ENCODE results near the gene HLA-DMA. TPM values are rescaled to one million over a fixed set of nuclear protein-coding genes. Genes with fewer than 3 reads are reported as not detected.
A peak's percentile ranks its signal among the peaks of the same experiment; 100 is the strongest.

Gene HLA-DMA
- total and polyA plus RNA-seq, 2 of the 13 experiments (the other 11 are each of a cell fraction or from before 2014, with no cell fraction given) = 0.70 to 0.71 TPM

DNA sequence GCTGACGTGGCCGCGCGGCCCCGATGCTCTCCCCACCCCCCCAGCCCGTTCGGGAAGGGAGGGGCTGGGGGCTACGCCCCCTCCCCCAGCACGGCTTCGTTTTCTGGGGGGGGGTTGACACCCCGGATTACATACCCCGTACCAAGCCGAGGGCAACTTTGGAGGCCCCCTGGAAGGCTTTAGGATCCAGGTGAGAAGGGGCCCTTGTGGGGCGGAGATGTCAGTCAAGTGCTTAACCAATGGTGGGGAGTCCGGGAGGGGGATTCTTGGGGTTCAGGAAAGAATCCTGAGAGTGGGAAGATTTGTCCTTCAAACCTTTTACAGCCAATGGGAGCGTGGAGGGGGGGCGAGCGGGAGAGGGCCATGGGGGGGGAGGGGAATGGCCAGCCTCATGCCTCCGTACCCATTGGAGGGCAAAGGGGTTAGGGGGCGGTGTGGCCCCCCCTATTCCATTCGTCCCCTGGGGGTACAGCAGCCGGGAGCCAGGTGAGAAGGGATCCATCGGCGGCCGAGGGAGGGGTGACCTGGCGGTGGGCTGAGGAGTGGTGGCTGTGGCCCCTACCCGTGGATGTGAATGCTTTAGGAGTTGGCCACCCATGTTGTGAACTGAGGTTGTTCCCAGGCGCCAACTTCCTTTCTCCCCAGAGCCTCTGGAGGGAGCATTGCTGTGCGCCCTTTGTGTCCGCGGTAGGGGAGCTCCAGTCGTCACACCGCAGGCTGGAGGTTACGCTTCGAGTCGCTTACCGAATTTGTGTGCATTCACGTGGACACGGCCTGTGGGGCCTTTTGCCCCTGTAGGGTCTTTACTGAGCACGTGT, 16.2 kb upstream of the HLA-DMA start (continued):
- TF ChIP-seq, protein P1, sequence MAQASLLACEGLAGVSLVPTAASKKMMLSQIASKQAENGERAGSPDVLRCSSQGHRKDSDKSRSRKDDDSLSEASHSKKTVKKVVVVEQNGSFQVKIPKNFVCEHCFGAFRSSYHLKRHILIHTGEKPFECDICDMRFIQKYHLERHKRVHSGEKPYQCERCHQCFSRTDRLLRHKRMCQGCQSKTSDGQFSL (CRISPR knock-in tag; IDR thresholded peaks at IDR 0.05) = peak; percentile 93
- TF ChIP-seq, protein P2, sequence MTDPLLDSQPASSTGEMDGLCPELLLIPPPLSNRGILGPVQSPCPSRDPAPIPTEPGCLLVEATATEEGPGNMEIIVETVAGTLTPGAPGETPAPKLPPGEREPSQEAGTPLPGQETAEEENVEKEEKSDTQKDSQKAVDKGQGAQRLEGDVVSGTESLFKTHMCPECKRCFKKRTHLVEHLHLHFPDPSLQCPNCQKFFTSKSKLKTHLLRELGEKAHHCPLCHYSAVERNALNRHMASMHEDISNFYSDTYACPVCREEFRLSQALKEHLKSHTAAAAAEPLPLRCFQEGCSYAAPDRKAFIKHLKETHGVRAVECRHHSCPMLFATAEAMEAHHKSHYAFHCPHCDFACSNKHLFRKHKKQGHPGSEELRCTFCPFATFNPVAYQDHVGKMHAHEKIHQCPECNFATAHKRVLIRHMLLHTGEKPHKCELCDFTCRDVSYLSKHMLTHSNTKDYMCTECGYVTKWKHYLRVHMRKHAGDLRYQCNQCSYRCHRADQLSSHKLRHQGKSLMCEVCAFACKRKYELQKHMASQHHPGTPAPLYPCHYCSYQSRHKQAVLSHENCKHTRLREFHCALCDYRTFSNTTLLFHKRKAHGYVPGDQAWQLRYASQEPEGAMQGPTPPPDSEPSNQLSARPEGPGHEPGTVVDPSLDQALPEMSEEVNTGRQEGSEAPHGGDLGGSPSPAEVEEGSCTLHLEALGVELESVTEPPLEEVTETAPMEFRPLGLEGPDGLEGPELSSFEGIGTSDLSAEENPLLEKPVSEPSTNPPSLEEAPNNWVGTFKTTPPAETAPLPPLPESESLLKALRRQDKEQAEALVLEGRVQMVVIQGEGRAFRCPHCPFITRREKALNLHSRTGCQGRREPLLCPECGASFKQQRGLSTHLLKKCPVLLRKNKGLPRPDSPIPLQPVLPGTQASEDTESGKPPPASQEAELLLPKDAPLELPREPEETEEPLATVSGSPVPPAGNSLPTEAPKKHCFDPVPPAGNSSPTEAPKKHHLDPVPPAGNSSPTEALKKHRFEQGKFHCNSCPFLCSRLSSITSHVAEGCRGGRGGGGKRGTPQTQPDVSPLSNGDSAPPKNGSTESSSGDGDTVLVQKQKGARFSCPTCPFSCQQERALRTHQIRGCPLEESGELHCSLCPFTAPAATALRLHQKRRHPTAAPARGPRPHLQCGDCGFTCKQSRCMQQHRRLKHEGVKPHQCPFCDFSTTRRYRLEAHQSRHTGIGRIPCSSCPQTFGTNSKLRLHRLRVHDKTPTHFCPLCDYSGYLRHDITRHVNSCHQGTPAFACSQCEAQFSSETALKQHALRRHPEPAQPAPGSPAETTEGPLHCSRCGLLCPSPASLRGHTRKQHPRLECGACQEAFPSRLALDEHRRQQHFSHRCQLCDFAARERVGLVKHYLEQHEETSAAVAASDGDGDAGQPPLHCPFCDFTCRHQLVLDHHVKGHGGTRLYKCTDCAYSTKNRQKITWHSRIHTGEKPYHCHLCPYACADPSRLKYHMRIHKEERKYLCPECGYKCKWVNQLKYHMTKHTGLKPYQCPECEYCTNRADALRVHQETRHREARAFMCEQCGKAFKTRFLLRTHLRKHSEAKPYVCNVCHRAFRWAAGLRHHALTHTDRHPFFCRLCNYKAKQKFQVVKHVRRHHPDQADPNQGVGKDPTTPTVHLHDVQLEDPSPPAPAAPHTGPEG (CRISPR knock-in tag; IDR thresholded peaks at IDR 0.05) = peak; percentile 57; the same call in 1 of the 2 replicates
- TF ChIP-seq ZNF609 (CRISPR knock-in tag; IDR thresholded peaks at IDR 0.05; ENCODE audit: borderline replicate concordance) (peak; percentile 53; the same call in 1 of the 2 replicates), KLF11 (CRISPR knock-in tag; IDR thresholded peaks at IDR 0.05) (no peak), GABPB1 (CRISPR knock-in tag; IDR thresholded peaks at IDR 0.05) (0 out of 2 replicates have a peak, but pooled peaks have one; percentile 43), ZNF572 (CRISPR knock-in tag; IDR thresholded peaks at IDR 0.05) (peak; percentile 78; the same call in 1 of the 2 replicates), PHF8 (CRISPR knock-in tag; IDR thresholded peaks at IDR 0.05) (peak; percentile 41; the same call in 1 of the 2 replicates), PHF21A (CRISPR knock-in tag; IDR thresholded peaks at IDR 0.05) (no peak)
- TF ChIP-seq, protein P3, sequence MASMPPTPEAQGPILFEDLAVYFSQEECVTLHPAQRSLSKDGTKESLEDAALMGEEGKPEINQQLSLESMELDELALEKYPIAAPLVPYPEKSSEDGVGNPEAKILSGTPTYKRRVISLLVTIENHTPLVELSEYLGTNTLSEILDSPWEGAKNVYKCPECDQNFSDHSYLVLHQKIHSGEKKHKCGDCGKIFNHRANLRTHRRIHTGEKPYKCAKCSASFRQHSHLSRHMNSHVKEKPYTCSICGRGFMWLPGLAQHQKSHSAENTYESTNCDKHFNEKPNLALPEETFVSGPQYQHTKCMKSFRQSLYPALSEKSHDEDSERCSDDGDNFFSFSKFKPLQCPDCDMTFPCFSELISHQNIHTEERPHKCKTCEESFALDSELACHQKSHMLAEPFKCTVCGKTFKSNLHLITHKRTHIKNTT (CRISPR knock-in tag; IDR thresholded peaks at IDR 0.05) = no peak
- TF ChIP-seq, protein P4, sequence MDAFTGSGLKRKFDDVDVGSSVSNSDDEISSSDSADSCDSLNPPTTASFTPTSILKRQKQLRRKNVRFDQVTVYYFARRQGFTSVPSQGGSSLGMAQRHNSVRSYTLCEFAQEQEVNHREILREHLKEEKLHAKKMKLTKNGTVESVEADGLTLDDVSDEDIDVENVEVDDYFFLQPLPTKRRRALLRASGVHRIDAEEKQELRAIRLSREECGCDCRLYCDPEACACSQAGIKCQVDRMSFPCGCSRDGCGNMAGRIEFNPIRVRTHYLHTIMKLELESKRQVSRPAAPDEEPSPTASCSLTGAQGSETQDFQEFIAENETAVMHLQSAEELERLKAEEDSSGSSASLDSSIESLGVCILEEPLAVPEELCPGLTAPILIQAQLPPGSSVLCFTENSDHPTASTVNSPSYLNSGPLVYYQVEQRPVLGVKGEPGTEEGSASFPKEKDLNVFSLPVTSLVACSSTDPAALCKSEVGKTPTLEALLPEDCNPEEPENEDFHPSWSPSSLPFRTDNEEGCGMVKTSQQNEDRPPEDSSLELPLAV (CRISPR knock-in tag; conservative IDR thresholded peaks at IDR 0.05; ENCODE audit: low read depth) = no peak
- TF ChIP-seq, protein P5, sequence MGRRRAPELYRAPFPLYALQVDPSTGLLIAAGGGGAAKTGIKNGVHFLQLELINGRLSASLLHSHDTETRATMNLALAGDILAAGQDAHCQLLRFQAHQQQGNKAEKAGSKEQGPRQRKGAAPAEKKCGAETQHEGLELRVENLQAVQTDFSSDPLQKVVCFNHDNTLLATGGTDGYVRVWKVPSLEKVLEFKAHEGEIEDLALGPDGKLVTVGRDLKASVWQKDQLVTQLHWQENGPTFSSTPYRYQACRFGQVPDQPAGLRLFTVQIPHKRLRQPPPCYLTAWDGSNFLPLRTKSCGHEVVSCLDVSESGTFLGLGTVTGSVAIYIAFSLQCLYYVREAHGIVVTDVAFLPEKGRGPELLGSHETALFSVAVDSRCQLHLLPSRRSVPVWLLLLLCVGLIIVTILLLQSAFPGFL (CRISPR knock-in tag; IDR thresholded peaks at IDR 0.05) = peak; percentile 88; the same call in 1 of the 2 replicates
